NK-92 (cell line): ENCODE results near the gene KCNIP3.
"Not testable (repeated sequence)": the region's sequence is repeated elsewhere in the genome, so short reads cannot be mapped to it uniquely, and the experiment has no call there.

Experiments
- DNase-seq: peaks from one replicate; lab custom pipeline; 2025; ENCODE audit not compliant: unreplicated experiment; lab: John Stamatoyannopoulos, UW

The KCNIP3 gene

GRCh38 chr2:95346738-95347671, 49.9 kb downstream of the KCNIP3 start:
- no peak for DNase-seq

GRCh38 chr2:95347681-95348608, 50.8 kb downstream of the KCNIP3 start:
- no peak for DNase-seq

GRCh38 chr2:95348609-95349567, 51.7 kb downstream of the KCNIP3 start:
- no peak for DNase-seq

GRCh38 chr2:95349568-95350322, 52.6 kb downstream of the KCNIP3 start:
- no peak for DNase-seq

GRCh38 chr2:95350368-95350767, 53.2 kb downstream of the KCNIP3 start:
- no peak for DNase-seq

GRCh38 chr2:95350774-95351597, 53.8 kb downstream of the KCNIP3 start:
- DNase-seq: no peak

- no peak for DNase-seq
These were observed 54.4 kb downstream of the KCNIP3 start for GRCh38 chr2:95351598-95351915.

GRCh38 chr2:95352310-95353054, 55.3 kb downstream of the KCNIP3 start:
- no peak for DNase-seq

GRCh38 chr2:95353055-95353575, 56.0 kb downstream of the KCNIP3 start:
- no peak for DNase-seq

GRCh38 chr2:95353613-95354468, 56.7 kb downstream of the KCNIP3 start:
- no peak for DNase-seq

GRCh38 chr2:95354469-95354901, 57.3 kb downstream of the KCNIP3 start:
- no peak for DNase-seq

GRCh38 chr2:95354925-95355324, 57.8 kb downstream of the KCNIP3 start:
- DNase-seq: no peak

GRCh38 chr2:95355486-95355885, 58.3 kb downstream of the KCNIP3 start:
- not testable (repeated sequence) for DNase-seq

- no peak for DNase-seq
These were observed 59.9 kb downstream of the KCNIP3 start for GRCh38 chr2:95356821-95357700.

GRCh38 chr2:95357717-95358280, 60.7 kb downstream of the KCNIP3 start:
- no peak for DNase-seq

GRCh38 chr2:95359031-95359430, 61.9 kb downstream of the KCNIP3 start:
- DNase-seq: no peak
